Psoas muscle (tissue), 8 donors: ENCODE measurements around the gene ZNF416. TPM values are rescaled to one million over a fixed set of nuclear protein-coding genes. Genes with fewer than 3 reads are reported as not detected.

Experiments
- ATAC-seq, 4 donors: fragments of 200-7000 bp; cut with Tn5 transposase; one replicate each; pipeline ENCODE4 v1.9.1; 2020; ENCODE audit warnings: moderate library complexity in 3 of 4, mild to moderate bottlenecking in 2 of 4
- DNase-seq, 2 donors: peaks; one replicate each; pipeline ENCODE4 v3.0.0-alpha.2; 2020
- H3K27ac ChIP-seq: fragments of 200-600 bp; one replicate; pipeline ENCODE4 v1.8.0; 2022
- H3K27me3 ChIP-seq, 3 donors: fragments of 200-600 bp in 1 of 3; one replicate each; pipeline versions ENCODE4 v1.6.1 to v1.8.0; 2013 to 2022; ENCODE audit warnings: low read length in 2 of 3, mild to moderate bottlenecking in 2 of 3, moderate library complexity in 1 of 3; ENCODE audit not compliant: insufficient read depth in 3 of 3
- H3K36me3 ChIP-seq, 2 donors: fragments of 200-600 bp in 1 of 2; one replicate each; pipeline versions ENCODE4 v1.6.1 to v1.8.0; 2013 to 2022; ENCODE audit warnings: low read depth in 1 of 2, mild to moderate bottlenecking in 1 of 2, moderate library complexity in 1 of 2; ENCODE audit not compliant: insufficient read depth in 1 of 2
- H3K4me1 ChIP-seq: fragments of 200-600 bp; one replicate; pipeline ENCODE4 v1.8.0; 2022
- H3K4me3 ChIP-seq: fragments of 200-600 bp; one replicate; pipeline ENCODE4 v1.8.0; 2022; ENCODE audit warnings: mild to moderate bottlenecking
- H3K9me3 ChIP-seq: fragments of 200-600 bp; one replicate; pipeline ENCODE4 v1.8.0; 2022
- WGBS, 3 donors: extraction: QIAGEN DNeasy Blood & Tissue Kit; methylation state at CpG; one replicate each; pipeline versions ENCODE4 v1.1.6 to v1.1.7; 2013; 5-methylcytosine and 5-hydroxymethylcytosine counted together
- intact Hi-C, 2 donors: fragments of 100-400 bp; cut with DNase I; formaldehyde crosslinking; loops; one replicate each; pipeline versions ENCODE4 v1.11.0 to v1.14.2; 2022
- polyA plus RNA-seq, 3 donors: library from polyadenylated mRNA; stranded (reverse); fragments of 200-250 nt; gene quantifications; one replicate each; pipeline ENCODE4 v1.2.3, GENCODE V29; 2013
- total RNA-seq, 4 donors: library from RNA; stranded (reverse); fragmentation: NEBNext Ultra II Directional in 2 of 4; extraction: Animal tissue kit (Norgen Biotek cat#: 25700) in 2 of 4; gene quantifications; one replicate each; pipeline versions ENCODE4 v1.2.1 to v1.2.4, GENCODE V29; 2021 to 2023
- TF ChIP-seq, protein P1 (sequence below): fragments of 200-600 bp; IDR thresholded peaks from one replicate; pipeline ENCODE4 v1.8.0; 2022; ENCODE audit warnings: antibody characterized with exemption
- donor health status: healthy with polysubstance abuse.
- donor health status: DM: no; HTN: no; CAD: no; lungs with moderate emphysema.
- donor health status: Bipolar disorder and iron deficiency.
- donor health status: healthy.
- donor health status: DM: yes; HTN: yes; CAD: no.
- donor health status: DM: no; HTN: no; CAD: no.
- donor health status: DM: no; HTN: no; CAD: no.
- donor health status: DM: yes; HTN: yes; CAD: no.

The ZNF416 gene
- total and polyA plus RNA-seq, 7 donors, result 1.9 to 4.0 (median 2.3) TPM

- H3K4me1 ChIP-seq, result peaks cover 5% of the 10 kb centered on the region
- peaks cover 30% of the 10 kb centered on the region for H3K9me3 ChIP-seq
- 0 to 1% (median 0%) methylated on average over 59 to 64 of the region's 64 CpGs for WGBS, 3 donors
- H3K27me3 ChIP-seq, result no peaks in the 10 kb centered on the region
- DNase-seq (peak; percentile 92 to 95), ATAC-seq (peak; percentile 100)
- TF ChIP-seq, protein P1, sequence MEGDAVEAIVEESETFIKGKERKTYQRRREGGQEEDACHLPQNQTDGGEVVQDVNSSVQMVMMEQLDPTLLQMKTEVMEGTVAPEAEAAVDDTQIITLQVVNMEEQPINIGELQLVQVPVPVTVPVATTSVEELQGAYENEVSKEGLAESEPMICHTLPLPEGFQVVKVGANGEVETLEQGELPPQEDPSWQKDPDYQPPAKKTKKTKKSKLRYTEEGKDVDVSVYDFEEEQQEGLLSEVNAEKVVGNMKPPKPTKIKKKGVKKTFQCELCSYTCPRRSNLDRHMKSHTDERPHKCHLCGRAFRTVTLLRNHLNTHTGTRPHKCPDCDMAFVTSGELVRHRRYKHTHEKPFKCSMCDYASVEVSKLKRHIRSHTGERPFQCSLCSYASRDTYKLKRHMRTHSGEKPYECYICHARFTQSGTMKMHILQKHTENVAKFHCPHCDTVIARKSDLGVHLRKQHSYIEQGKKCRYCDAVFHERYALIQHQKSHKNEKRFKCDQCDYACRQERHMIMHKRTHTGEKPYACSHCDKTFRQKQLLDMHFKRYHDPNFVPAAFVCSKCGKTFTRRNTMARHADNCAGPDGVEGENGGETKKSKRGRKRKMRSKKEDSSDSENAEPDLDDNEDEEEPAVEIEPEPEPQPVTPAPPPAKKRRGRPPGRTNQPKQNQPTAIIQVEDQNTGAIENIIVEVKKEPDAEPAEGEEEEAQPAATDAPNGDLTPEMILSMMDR, result no peak
- H3K4me3 ChIP-seq, result peak within 1 kb of the TSS; percentile 99
- peak within 1 kb of the TSS; percentile 87 for H3K27ac ChIP-seq
- H3K36me3 ChIP-seq, result peaks cover 0 to 17% of the 10 kb centered on the region in 2 donors
- intact Hi-C loops, result loop anchor here in 1 of 2 donors (5.0 kb wide), 1 partner anchor 50 kb away; the partner anchor contains the start of gene ZNF416
Observed at GRCh38 chr19:57527136-57527881, 51.4 kb downstream of the ZNF416 start, which contains the start of gene ZNF549. Gene ZNF549 (plus strand): TSS chr19:57527356. CDS start chr19:57527574, 218 bp downstream.

Other genes with a start within 250 kb of the ZNF416 start
- 1 to 10 TPM; 3.3 to 8.8 (median 6.8) TPM for gene ZNF304, start 227.6 kb downstream of the ZNF416 start, total RNA-seq
- gene ZNF304, start 227.6 kb downstream of the ZNF416 start, polyA plus RNA-seq, result 1 to 10 TPM; 2.3 to 6.2 (median 3.3) TPM
- gene TRAPPC2B, start 215.4 kb downstream of the ZNF416 start, total RNA-seq, result 10 to 100 TPM; 12.6 to 21.3 (median 17.5) TPM
- gene TRAPPC2B, start 215.4 kb downstream of the ZNF416 start, polyA plus RNA-seq, result 10 to 100 TPM; 30.9 to 78.7 (median 38.9) TPM
- 1 to 10 TPM; 1.1 to 2.8 (median 1.9) TPM for gene ZNF547, start 215.4 kb downstream of the ZNF416 start, total RNA-seq
- 1 to 10 TPM in 2 of 3 donors, under 1 TPM in 1; 0.80 to 3.3 (median 1.1) TPM for gene ZNF547, start 215.4 kb downstream of the ZNF416 start, polyA plus RNA-seq
- gene ZNF548, start 189.1 kb downstream of the ZNF416 start, total RNA-seq, result 10 to 100 TPM in 2 of 4 donors, 1 to 10 TPM in 2; 5.6 to 12.1 (median 8.3) TPM
- 1 to 10 TPM; 3.2 to 9.9 (median 4.6) TPM for gene ZNF548, start 189.1 kb downstream of the ZNF416 start, polyA plus RNA-seq
- gene ZNF17, start 167.8 kb downstream of the ZNF416 start, total RNA-seq, result 10 to 100 TPM in 1 of 4 donors, 1 to 10 TPM in 3; 4.8 to 11.0 (median 6.3) TPM
- 1 to 10 TPM; 3.6 to 9.0 (median 4.4) TPM for gene ZNF17, start 167.8 kb downstream of the ZNF416 start, polyA plus RNA-seq
- 10 to 100 TPM in 2 of 4 donors, 1 to 10 TPM in 2; 5.1 to 11.9 (median 8.0) TPM for gene ZNF749, start 143.6 kb downstream of the ZNF416 start, total RNA-seq
- 10 to 100 TPM in 2 of 3 donors, 1 to 10 TPM in 1; 6.7 to 22.4 (median 19.7) TPM for gene ZNF749, start 143.6 kb downstream of the ZNF416 start, polyA plus RNA-seq
- 1 to 10 TPM in 3 of 4 donors, under 1 TPM in 1; 0.76 to 4.1 (median 2.3) TPM for gene VN1R1, start 121.8 kb downstream of the ZNF416 start, total RNA-seq
- under 1 TPM; 0.42 to 0.57 (median 0.51) TPM for gene VN1R1, start 121.8 kb downstream of the ZNF416 start, polyA plus RNA-seq
- gene ZNF772, start 101.3 kb downstream of the ZNF416 start, total RNA-seq, result 10 to 100 TPM; 12.0 to 15.2 (median 14.1) TPM
- gene ZNF772, start 101.3 kb downstream of the ZNF416 start, polyA plus RNA-seq, result 1 to 10 TPM; 2.7 to 8.7 (median 3.0) TPM
- gene ZNF419, start 91.2 kb downstream of the ZNF416 start, total RNA-seq, result 1 to 10 TPM; 4.1 to 7.5 (median 6.9) TPM
- 10 to 100 TPM in 1 of 3 donors, 1 to 10 TPM in 2; 5.9 to 24.4 (median 6.9) TPM for gene ZNF419, start 91.2 kb downstream of the ZNF416 start, polyA plus RNA-seq
- gene ZNF773, start 79.0 kb downstream of the ZNF416 start, total RNA-seq, result 1 to 10 TPM; 2.7 to 5.7 (median 4.4) TPM
- gene ZNF773, start 79.0 kb downstream of the ZNF416 start, polyA plus RNA-seq, result 1 to 10 TPM; 2.3 to 7.5 (median 3.0) TPM
- gene ZNF549, start 51.6 kb downstream of the ZNF416 start, total RNA-seq, result 1 to 10 TPM; 1.5 to 4.0 (median 2.3) TPM
- 1 to 10 TPM; 1.4 to 4.6 (median 2.6) TPM for gene ZNF549, start 51.6 kb downstream of the ZNF416 start, polyA plus RNA-seq
- 1 to 10 TPM; 2.1 to 4.9 (median 4.6) TPM for gene ZNF550, start 19.0 kb downstream of the ZNF416 start, total RNA-seq
- 1 to 10 TPM; 1.5 to 5.0 (median 2.9) TPM for gene ZNF550, start 19.0 kb downstream of the ZNF416 start, polyA plus RNA-seq
- gene ZIK1, start 5.2 kb upstream of the ZNF416 start, total RNA-seq, result 1 to 10 TPM in 2 of 4 donors, under 1 TPM in 2; 0.74 to 2.9 (median 1.3) TPM
- gene ZIK1, start 5.2 kb upstream of the ZNF416 start, polyA plus RNA-seq, result 1 to 10 TPM in 2 of 3 donors, under 1 TPM in 1; 0.72 to 4.4 (median 2.5) TPM
- gene ZNF530, start 21.0 kb upstream of the ZNF416 start, total RNA-seq, result 1 to 10 TPM in 3 of 4 donors, under 1 TPM in 1; 0.81 to 2.9 (median 2.0) TPM
- 10 to 100 TPM in 1 of 3 donors, 1 to 10 TPM in 2; 1.7 to 11.7 (median 2.4) TPM for gene ZNF530, start 21.0 kb upstream of the ZNF416 start, polyA plus RNA-seq
- 1 to 10 TPM; 5.4 to 8.1 (median 7.5) TPM for gene ZNF134, start 35.3 kb upstream of the ZNF416 start, total RNA-seq
- 1 to 10 TPM; 3.4 to 8.6 (median 4.4) TPM for gene ZNF134, start 35.3 kb upstream of the ZNF416 start, polyA plus RNA-seq
- gene ZNF211, start 54.3 kb upstream of the ZNF416 start, total RNA-seq, result 1 to 10 TPM; 1.6 to 6.9 (median 4.9) TPM
- 1 to 10 TPM; 2.9 to 4.9 (median 3.3) TPM for gene ZNF211, start 54.3 kb upstream of the ZNF416 start, polyA plus RNA-seq
- gene ZSCAN4, start 90.0 kb upstream of the ZNF416 start, total RNA-seq, result not detected
- under 1 TPM in 1 of 3 donors, not detected in 2; 0.03 TPM for gene ZSCAN4, start 90.0 kb upstream of the ZNF416 start, polyA plus RNA-seq
- gene ZNF551, start 103.1 kb upstream of the ZNF416 start, total RNA-seq, result 1 to 10 TPM; 1.4 to 2.6 (median 2.0) TPM
- 1 to 10 TPM; 1.5 to 2.5 (median 1.9) TPM for gene ZNF551, start 103.1 kb upstream of the ZNF416 start, polyA plus RNA-seq
- gene ZNF154, start 130.3 kb upstream of the ZNF416 start, total RNA-seq, result 1 to 10 TPM; 1.1 to 2.8 (median 2.2) TPM
- gene ZNF154, start 130.3 kb upstream of the ZNF416 start, polyA plus RNA-seq, result 1 to 10 TPM in 1 of 3 donors, under 1 TPM in 2; 0.61 to 1.4 (median 0.68) TPM
- 1 to 10 TPM; 3.4 to 8.8 (median 5.8) TPM for gene ZNF671, start 148.7 kb upstream of the ZNF416 start, total RNA-seq
- gene ZNF671, start 148.7 kb upstream of the ZNF416 start, polyA plus RNA-seq, result 1 to 10 TPM; 3.1 to 5.1 (median 3.1) TPM
- 10 to 100 TPM in 1 of 4 donors, 1 to 10 TPM in 3; 7.7 to 15.5 (median 9.0) TPM for gene ZNF776, start 167.9 kb upstream of the ZNF416 start, total RNA-seq
- gene ZNF776, start 167.9 kb upstream of the ZNF416 start, polyA plus RNA-seq, result 10 to 100 TPM in 1 of 3 donors, 1 to 10 TPM in 2; 3.6 to 12.4 (median 4.4) TPM
- 10 to 100 TPM; 10.9 to 14.1 (median 12.1) TPM for gene ZNF586, start 190.8 kb upstream of the ZNF416 start, total RNA-seq
- gene ZNF586, start 190.8 kb upstream of the ZNF416 start, polyA plus RNA-seq, result 10 to 100 TPM in 1 of 3 donors, 1 to 10 TPM in 2; 7.1 to 10.5 (median 8.6) TPM
- 1 to 10 TPM; 1.2 to 4.1 (median 2.4) TPM for gene ZNF552, start 236.0 kb upstream of the ZNF416 start, total RNA-seq
- gene ZNF552, start 236.0 kb upstream of the ZNF416 start, polyA plus RNA-seq, result 1 to 10 TPM; 1.8 to 6.1 (median 3.5) TPM